ENCODE measurements around the gene PIP4K2B.

PIP4K2B gene

DNA sequence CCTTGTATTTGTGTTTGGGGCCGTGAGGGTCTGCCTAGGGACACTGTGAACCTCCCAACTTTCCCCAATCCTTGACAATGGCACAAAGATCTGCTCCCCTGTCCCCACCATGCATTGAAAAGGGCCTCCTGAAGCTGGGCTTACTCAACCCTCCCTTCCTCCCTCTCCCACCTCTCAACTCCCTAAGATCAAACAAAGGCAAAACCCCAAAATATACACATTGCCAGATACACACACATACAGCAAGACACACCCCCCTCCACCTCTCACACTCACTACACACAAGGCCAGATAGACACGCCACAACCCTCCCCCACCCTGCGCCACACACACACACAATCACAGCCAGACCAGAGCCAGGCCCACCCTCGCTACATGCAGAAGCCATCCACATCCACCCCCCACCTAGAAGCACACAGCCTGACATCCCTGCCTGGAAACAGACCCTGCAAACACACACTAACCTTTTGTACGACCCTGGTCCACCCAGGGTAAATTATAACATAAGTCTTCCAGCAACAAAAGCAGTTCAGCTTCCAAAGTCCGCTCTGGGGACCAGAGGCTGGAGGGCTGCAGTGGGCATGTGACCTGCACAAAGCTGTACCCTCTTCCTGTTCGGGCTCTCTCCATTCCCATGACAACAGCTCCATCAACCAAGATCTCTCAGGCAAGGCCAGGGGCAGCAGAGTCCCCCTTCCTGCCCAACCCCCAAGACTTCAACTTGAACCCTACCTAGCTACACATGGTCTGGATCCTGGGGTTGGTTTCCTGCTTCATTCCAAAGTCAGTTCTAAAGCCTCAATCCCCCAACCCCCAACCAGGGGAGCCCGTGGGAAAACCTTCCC lies 53.1 kb downstream of the PIP4K2B start:
- in situ Hi-C loops (cut with MboI; ENCODE audit: low sequenced_read_pairs), result no loop called here

DNA sequence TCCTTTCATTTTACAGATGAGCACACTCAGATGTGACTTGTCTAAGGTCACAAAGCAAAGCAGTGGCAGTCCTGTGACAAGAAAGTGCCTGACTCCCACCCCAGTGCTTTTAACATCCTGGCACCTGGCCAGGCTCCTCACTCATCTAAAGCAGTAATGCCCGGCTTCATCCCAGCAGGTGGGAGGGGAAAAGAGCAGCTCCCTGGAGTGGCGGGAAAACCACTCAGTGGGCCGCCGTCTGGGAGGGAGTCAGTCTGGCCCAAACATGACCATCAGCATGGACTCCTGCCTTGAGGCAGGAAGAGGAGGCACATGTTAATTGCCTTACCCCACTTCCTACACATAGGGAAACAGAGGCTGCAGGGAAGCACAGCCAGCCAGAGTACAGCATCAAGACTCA lies 53.8 kb downstream of the PIP4K2B start:
- in situ Hi-C loops (cut with MboI; ENCODE audit: low sequenced_read_pairs), result no loop called here

DNA sequence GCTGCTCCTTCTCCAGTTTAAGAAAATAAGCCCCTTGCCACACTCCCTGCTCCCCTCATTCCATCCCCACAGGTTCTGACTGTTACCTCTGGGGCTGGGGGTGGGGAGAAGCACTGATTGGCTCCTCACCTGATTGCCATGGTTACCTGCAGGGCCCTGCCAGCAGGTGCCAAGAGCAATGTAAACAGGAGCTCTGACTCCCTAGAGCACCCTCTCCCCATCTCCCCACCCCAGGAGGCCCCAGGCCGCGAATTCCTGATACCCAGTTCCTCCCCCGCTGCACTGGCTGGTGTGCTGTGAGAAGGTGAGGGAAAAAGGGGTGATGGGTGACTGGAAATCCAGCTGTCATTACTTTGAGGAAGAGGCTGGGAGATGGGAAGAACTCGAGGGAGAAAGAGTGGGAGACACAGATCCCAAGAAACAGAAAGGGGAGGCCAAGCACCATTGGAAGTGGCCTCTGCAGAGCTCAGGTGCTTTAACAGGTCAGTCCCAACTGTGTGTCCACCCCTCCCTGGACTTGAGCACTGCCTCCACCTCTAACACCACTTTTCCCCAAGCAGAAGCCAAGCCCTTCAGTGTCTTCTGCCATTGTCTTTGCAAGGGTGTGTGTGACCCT lies 55.7 kb downstream of the PIP4K2B start:
- in situ Hi-C loops (cut with MboI; ENCODE audit: low sequenced_read_pairs), result no loop called here

DNA sequence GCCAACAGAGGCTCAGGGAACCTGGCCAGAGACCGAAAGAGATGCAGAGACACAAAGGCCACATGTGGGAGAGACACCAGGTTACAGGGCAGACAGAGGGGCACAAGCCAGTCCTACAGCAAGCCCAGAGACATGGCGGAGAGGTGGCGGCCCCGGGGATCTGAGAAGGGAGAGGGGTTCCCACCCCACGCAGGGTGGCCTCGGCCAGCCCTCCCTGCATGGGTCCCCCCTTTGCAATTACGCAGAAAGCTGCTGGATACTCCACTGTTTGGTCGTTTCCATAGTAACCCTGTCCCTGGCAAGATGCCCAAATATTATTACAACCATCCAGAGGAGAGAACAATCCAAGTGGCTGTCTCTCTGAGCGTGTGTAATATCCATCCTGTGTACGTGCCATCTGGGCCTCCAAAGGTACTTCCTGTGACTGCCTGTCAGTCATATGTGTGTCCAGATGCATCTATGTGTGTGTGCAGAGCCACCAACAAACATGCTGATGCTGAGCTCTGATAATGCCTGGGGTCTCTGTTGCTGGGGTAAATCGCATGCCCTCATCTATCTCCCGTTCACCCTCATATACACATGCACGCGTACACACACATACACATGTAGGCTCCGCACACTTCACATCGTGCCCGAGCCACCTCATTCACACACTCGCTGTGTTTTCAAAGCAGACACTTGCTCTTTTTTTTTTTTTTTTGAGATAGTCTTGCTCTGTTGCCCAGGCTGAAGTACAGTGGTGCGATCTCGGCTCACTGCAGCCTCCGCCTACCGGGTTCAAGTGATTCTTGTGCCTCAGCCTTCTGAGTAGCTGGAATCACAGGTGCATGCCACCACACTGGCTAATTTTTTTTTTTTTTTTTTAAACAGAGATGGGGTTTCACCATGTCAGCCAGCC lies 56.7 kb downstream of the PIP4K2B start:
- in situ Hi-C loops (cut with MboI; ENCODE audit: low sequenced_read_pairs), result no loop called here

DNA sequence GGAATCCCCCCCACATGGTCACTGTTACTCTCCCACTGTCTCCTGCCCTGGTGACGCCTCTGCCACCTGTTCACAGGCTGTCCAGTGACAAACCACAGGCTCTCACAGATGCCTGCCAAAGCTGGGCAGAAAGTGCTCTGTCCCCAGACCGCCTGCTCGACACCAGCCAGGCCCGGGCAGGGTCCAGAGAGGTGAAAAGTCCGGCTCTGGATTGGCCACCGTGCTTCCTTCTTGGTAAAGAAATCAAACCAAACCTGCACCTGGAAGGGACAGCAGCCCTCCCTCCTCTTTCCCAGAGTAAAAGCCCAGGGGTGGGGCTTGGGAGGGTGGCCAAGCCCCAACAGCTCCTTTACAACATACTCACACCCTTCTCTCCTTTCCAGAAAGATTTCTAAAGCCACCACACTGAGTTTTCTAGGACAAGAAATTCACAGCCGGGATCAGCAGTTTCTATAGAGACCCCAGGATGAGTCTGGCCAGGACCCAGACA lies 57.4 kb downstream of the PIP4K2B start:
- in situ Hi-C loops (cut with MboI; ENCODE audit: low sequenced_read_pairs), result no loop called here

DNA sequence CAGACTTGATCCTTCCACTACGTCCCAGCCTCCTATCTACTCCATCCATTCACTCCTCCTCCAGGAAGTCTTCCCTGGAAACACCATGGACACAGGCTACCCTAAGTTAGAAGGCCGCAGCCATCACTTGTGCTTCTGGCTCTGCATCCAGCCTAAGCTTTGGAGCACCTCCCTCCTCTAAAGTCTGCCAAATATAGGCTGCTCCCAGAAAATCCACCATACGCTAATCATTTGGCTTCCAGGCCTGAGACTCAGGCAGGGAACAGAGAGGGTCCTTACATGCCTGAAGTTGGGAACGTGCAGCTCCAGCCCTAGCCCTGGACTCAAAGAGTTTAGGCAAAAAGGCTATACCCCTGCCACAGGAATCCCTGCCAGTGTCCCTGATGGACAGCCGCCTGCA lies 57.9 kb downstream of the PIP4K2B start:
- in situ Hi-C loops (cut with MboI; ENCODE audit: low sequenced_read_pairs), result no loop called here

DNA sequence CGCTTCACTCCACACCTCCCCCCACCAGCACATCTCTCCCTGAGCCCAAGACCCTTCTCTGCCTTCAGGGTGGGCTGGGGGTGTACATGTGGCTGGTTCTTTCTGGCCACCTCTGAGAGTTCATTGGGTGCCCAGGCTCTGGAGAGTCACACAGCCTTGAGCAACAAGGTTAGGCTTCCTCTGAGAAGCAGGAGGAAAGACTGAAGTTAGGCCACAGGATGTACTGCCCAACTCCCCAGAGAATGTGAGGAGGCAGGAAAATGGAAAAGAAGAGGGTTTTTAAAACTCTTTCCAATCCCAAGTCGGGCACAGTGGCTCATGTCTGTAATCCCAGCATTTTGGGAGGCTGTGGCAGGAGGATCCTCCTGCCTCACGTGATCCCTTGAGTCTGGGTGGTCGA lies 58.5 kb downstream of the PIP4K2B start:
- in situ Hi-C loops (cut with MboI; ENCODE audit: low sequenced_read_pairs), result no loop called here

DNA sequence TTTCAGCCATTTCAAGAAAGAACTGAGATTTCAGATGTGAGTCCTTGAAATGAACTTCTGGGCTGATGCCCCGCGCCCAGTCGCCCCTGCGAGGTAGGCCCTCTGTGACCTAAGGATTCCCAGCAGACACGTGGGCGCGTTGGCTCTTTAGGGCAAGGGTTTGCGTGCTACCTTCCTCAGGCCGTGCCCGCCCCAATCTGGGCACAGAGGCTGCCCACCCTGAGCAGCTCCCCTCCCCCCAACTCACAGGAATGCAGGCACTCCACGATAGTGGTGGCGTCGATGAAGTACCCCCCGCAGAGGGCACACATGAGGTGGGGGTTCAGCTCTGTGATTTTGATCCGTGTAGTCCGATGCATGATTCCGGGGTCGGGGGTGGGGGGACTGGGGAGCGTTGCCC lies 59.3 kb downstream of the PIP4K2B start:
- in situ Hi-C loops (cut with MboI; ENCODE audit: low sequenced_read_pairs), result no loop called here

DNA sequence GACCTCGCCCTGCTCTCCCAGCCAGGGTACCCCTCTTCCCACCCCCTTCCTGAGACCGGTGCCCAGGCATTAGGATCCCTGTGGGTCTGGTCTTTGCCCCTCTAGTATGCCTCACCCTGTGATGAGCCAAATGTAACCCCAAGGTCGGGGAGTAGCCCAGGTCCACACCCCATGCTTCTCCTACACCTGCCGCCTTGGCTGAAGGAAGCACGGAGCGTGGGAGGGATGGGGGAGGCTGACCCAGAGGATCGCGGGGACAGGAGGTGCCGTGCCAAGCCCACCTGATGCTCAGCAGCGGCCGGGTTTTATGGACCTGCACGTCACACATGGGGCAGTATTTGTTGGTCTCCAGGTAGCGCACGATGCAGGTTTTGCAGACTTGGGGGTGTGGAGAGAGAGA lies 60.1 kb downstream of the PIP4K2B start:
- in situ Hi-C loops (cut with MboI; ENCODE audit: low sequenced_read_pairs), result no loop called here

DNA sequence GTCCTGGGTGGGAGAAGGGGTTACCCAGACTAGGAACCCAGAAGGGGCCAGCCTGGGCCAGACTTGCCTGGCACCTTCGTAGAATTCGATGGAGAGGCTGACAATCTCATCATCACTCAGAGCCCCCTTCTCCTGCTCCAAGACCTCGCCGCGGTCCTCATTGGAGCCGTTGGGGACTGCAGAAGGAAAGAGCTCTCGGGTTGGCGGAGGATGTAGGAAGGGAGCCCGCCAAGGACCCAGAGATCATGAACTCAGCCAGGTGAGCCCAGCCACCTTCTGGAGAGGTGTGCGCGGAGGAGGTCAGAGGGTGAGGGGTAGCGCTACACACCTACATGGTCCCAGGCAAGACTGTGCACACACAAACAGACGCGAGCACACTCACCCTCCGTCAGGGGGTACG lies 60.7 kb downstream of the PIP4K2B start:
- in situ Hi-C loops (cut with MboI; ENCODE audit: low sequenced_read_pairs), result no loop called here

DNA sequence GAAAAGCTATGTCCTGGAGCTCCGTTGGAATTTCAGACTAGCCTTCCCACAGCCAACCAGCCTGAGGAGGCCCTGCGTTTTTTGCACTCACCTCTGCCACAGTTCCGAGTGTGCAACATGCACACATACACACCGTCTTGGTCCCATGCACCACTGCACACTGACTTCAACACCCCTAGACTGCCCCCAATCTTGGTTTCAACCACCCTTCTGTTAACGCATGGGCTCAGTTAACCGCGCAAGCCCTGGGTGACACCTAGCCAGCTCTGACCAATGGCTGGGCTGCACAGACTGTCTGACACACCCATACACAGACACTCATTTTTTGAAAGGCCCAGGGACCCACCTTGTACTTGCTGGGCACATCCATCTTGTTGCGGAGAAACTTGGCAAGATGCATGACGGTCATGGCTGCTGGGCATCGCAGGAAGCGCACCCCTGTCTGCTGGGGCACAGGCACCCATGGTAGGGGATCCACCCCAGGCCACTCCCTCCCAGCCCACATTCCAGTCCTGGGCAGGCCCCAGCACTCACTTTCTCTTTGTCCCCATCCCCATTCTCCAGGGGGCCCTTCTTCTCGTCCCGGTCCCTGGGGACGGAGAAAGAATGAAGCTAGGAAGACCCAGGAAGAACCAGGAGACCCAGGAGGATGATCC lies 61.2 kb downstream of the PIP4K2B start:
- in situ Hi-C loops (cut with MboI; ENCODE audit: low sequenced_read_pairs), result no loop called here

DNA sequence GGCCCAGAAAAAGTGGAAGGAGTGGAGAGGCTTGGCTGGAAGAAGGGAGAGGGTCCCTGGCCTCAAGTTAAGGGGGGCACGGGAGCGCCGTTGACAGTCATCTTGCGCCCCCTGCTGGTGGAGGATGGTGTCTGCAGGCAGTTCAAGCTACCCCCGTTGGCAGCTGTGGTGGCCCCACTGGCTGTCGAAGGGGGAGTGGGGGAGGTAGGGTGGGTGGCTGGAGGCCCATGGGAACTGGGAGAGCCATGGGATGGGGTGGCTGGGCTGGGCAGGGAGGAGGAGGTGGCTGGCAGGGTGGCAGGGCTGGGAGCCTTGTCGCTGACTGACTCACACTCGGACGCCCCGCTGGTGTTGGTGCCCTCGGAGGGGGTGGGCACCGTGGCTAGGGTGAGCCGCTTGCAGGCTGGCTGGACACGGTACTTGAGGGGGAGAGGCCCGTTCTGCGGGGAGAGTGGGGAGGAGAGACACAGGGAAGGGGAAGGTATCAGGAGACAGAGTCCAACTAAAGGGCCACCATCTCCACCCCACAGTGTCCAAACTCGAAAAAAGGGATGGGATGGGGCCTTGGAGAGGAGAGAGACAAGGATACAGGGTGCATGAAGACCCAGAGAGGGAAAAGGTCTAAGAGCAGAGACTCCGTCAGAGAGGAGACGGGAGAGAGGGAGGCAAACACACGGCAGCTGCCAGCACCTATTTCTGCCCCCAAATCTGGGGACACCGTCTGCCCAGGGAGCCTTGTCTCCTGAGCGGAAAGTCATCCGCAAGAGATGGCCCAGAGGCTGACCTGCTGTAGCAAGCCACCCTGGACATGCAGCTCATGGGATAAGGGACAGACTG lies 64.0 kb downstream of the PIP4K2B start:
- in situ Hi-C loops (cut with MboI; ENCODE audit: low sequenced_read_pairs), result no loop called here

DNA sequence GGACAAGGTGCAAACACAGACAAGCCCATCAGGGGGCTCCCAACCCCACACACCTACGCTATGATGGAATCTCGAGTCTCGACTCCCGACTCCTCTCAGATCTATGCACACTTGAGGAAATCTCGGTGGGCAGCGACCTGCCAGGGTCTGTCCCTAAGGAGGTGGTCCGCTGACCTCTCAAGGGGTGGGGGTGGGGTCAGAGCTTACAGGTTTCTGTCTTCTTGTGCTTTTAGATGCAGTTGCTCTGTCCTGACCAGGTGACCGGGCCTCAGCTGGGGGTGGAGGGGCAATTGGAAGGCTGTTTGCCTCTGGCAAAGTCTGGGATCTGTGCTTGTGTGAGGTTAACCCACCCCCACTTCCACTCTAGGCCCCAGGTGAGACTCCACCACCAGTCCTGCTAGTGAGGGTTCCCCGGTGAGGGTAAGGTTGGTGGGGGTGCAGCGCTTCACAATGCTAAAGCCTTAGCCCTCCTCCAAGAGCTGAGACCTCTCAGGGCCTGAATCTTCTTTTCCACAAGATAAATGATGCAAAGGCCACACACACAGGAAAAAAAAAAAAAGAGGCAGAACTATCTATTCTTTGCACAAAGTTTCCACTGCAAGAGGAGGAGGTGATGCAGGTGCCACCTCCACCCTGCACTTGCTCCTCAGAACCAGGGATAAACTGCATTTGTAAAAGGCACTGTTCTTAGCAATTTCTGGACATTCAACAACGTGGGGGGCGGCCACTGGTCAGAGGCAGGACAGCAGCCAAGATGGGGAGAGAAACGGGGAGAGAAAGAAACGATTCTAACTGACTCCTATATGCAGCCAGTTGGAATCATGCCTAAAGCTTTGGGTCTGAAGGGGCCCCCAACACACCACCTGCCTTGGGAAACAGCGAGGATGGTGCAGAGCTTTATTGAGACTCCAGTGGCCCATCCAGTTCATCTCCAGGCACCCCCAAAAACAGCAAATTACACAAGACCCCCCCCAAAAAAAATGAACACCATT lies 65.1 kb downstream of the PIP4K2B start:
- in situ Hi-C loops (cut with MboI; ENCODE audit: low sequenced_read_pairs), result no loop called here

DNA sequence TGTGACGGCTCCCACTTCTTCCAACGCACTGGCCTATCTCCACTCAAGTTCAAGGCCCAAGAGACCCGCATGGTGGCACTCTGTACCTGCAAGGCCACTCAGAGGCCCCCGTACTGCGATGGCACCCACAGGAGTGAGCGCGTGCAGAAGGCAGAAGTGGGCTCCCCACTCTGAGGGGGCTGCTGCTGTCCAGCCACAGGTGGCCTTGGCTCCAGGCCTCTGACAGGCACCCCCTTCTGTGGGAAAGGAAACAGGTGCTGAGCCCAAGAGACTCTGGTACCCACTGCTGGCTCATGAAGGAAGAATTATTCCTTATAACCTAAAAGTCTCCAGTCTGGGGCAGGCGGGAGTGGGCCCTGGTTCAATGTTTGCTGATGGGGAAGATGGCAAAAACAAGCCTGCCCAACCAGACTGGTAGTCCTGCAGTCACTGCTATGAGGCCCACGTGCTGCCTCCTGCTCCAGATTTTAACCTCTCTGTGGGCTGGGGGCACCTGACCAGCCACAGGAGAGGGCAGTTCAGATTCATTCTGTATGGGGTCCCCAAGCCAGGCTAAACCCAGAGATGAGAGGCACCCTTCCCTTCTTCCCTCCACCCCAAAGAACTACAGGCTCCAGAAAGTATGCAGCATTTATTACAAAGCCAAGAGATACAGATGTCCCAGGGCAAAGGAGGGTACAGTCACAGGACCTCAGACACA lies 65.9 kb downstream of the PIP4K2B start:
- in situ Hi-C loops (cut with MboI; ENCODE audit: low sequenced_read_pairs), result no loop called here

DNA sequence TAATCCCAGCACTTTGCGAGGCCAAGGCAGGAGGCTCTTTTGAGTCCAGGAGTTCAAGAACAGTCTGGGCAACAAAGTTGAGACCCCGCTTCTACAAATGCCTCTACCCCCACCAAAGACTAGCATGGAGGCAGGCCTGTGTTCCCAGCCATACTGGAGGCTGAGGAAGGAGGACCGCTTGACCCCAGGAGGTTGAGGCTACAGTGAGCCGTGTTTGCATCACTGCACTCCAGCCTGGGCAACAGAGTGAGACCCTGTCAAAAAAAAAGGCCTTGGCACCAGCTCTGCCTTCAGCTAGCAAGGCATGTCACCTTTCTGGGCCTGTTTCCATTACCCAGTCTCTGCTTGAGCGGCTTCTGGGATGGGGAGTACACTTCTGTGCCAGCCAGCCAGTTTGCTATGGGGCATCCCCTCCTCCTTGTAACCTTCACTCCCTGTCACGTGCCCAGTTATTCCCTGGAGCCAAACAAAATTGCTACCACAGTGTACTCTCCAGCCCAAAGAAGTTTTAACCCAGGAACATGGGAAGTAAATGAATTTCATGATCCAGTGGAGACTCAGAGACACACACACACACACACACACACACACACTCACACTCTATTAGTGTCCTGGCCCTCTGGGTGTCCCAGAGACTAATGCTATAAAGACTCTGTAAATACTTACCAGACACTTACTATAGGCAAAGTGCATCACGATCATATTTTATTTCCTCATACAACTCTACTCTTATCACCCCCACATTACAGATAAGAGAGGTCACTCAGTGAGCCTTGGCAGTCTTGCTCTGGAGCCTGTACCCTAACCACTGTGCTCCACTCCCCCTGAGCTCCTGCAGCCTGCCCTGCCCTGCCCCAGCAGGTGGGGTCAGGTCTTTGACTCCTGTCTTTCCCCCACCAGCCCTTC lies 66.7 kb downstream of the PIP4K2B start:
- in situ Hi-C loops (cut with MboI; ENCODE audit: low sequenced_read_pairs), result no loop called here

DNA sequence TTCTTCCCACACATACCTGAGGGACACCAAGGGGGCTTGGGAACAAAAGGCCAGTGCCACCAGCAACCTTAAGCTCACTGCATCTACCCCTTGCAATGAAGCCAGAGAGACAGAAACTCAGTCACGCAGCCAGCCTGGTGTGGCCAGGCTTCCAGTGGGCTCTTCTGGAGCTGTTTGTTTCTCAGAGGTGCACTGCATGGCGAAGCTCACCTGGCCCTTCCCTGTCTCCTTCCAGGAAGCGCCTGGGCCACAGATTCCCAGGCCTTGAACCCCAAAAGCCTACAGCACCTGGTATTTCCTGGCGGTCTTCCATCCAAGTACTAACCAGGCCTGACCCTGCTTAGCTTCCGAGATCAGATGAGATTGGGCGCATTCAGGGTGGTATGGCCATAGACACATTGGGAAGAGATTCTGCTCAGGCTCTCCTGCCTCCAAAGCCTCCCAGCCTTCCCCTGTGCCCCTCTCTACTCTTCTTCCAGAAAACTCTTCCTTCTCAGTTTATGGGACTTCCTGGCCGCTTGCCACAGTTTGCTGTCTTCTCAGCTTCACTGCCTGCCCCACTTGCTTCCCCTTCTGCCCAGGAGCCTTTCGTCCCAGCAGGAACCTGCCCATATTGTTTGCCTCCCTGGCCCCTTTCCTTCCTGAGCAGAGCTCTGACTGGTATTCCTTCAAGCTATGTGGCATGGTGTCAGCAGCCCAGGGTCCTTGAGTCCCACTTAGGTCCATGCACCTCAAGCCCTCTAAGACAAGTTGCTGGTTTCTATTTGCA lies 67.6 kb downstream of the PIP4K2B start:
- in situ Hi-C loops (cut with MboI; ENCODE audit: low sequenced_read_pairs), result no loop called here

Measured in hTERT RPE-1 (cell line).